Endothelial cell of umbilical vein (primary cell): Measurements from ENCODE around the gene SHISA3.

Experiments
- GATA2 ChIP-seq: IDR thresholded peaks from 2 replicates; pipeline ENCODE4 v1.7.0; 2011; ENCODE audit warnings: low read depth, mild to moderate bottlenecking, moderate library complexity, mixed read lengths, low read length; ENCODE audit not compliant: insufficient read length, insufficient read depth
- POLR2AphosphoS5 ChIP-seq: IDR thresholded peaks from 2 replicates; pipeline ENCODE4 v1.6.1; 2012; ENCODE audit warnings: low read depth, mild to moderate bottlenecking, control low read depth, low read length, moderate library complexity; ENCODE audit not compliant: insufficient read depth
- TF ChIP-seq, protein P1 (sequence below), 2 donors: IDR thresholded peaks; 1 replicate in 1 of 2; 2 replicates in 1 of 2; pipeline ENCODE4 v1.5.1; 2011; ENCODE audit warnings: low read length in 2 of 2, mild to moderate bottlenecking in 2 of 2, moderate library complexity in 2 of 2, control low read depth in 1 of 2, inconsistent platforms in 1 of 2, low read depth in 1 of 2; ENCODE audit not compliant: insufficient read depth in 1 of 2; ENCODE audit errors: extremely low read depth in 1 of 2

DNA sequence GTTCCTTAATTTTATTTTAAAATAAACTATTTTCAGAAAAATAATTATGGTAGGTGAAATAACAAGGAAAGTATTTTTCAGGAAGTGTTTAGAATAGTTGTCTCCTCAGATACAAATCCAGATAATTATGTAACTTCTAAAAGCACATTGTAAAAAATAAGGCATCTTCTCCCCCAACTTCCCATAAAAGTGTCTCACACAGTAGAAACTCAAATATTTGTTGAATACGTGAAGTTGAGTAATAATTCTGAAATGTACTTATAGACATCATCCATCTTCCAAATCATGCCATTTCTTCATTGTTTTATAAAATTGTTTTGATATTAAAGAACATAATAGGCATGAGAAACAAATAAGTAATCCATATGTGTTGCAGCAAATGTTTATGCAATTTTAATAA lies 18.0 kb downstream of the SHISA3 start:
- TF ChIP-seq, protein P1, sequence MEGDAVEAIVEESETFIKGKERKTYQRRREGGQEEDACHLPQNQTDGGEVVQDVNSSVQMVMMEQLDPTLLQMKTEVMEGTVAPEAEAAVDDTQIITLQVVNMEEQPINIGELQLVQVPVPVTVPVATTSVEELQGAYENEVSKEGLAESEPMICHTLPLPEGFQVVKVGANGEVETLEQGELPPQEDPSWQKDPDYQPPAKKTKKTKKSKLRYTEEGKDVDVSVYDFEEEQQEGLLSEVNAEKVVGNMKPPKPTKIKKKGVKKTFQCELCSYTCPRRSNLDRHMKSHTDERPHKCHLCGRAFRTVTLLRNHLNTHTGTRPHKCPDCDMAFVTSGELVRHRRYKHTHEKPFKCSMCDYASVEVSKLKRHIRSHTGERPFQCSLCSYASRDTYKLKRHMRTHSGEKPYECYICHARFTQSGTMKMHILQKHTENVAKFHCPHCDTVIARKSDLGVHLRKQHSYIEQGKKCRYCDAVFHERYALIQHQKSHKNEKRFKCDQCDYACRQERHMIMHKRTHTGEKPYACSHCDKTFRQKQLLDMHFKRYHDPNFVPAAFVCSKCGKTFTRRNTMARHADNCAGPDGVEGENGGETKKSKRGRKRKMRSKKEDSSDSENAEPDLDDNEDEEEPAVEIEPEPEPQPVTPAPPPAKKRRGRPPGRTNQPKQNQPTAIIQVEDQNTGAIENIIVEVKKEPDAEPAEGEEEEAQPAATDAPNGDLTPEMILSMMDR (IDR thresholded peaks at IDR 0.05; ENCODE audit: extremely low read depth in 1 of 2, insufficient read depth in 1 of 2, low read depth in 1 of 2, low read length in 2 of 2), result no peak
- TF ChIP-seq POLR2AphosphoS5, result no peak
- TF ChIP-seq GATA2, result no peak
